Adrenal gland (tissue), 5 donors: Measurements from ENCODE around the gene SCAF1.

Source experiments
- POLR2A ChIP-seq, 2 donors: fragments of 450-650 bp; IDR thresholded peaks; one replicate each; pipeline ENCODE4 v1.6.1; 2017; ENCODE audit warnings: antibody characterized with exemption in 2 of 2, mild to moderate bottlenecking in 2 of 2, moderate library complexity in 1 of 2
- TF ChIP-seq, protein P1 (sequence below), 6 experiments: fragments of 450-650 bp in 4 of 6; fragments of 200-600 bp in 2 of 6; sonication (generic) in 1 of 6; IDR thresholded peaks; 1 replicate in 5 of 6; 2 replicates in 1 of 6; pipeline versions ENCODE4 v1.5.1 to v1.8.0; 2016 to 2021; ENCODE audit warnings: antibody characterized with exemption in 6 of 6, mild to moderate bottlenecking in 2 of 6, moderate library complexity in 1 of 6
- donor health status: DM: no; HTN: no; CAD: no.

DNA sequence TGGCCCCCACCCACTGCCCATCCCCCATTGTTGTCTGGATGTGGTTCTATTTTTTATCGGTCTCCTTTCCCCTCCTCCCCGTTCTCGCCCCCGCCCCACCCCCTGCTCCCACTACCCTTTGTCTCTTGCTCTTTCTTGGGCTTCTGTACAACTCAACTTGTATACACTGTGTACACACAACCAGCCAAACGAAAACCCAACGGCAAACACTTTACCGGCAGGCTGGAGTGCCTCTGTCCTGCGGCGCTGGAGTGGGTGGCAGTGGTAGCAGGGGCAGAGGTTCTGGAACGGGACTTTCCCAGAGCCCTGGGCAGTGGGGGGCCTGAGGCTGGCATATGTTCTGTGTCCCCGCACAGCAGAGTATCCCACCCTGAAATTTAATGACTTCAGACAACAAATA lies 15.8 kb upstream of the SCAF1 start:
- no peak for TF ChIP-seq POLR2A (IDR thresholded peaks at IDR 0.05)
- TF ChIP-seq, protein P1, sequence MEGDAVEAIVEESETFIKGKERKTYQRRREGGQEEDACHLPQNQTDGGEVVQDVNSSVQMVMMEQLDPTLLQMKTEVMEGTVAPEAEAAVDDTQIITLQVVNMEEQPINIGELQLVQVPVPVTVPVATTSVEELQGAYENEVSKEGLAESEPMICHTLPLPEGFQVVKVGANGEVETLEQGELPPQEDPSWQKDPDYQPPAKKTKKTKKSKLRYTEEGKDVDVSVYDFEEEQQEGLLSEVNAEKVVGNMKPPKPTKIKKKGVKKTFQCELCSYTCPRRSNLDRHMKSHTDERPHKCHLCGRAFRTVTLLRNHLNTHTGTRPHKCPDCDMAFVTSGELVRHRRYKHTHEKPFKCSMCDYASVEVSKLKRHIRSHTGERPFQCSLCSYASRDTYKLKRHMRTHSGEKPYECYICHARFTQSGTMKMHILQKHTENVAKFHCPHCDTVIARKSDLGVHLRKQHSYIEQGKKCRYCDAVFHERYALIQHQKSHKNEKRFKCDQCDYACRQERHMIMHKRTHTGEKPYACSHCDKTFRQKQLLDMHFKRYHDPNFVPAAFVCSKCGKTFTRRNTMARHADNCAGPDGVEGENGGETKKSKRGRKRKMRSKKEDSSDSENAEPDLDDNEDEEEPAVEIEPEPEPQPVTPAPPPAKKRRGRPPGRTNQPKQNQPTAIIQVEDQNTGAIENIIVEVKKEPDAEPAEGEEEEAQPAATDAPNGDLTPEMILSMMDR (IDR thresholded peaks at IDR 0.05) = no peak
